GM10266 (cell line): Measurements from ENCODE around the gene SLC38A6.

Experiments used
- DNase-seq: peaks from one replicate; pipeline ENCODE4 v3.0.0; 2012; ENCODE audit errors: extremely low spot score
- CTCF ChIP-seq: IDR thresholded peaks from 2 replicates; pipeline ENCODE4 v1.5.1; 2012; ENCODE audit warnings: mild to moderate bottlenecking, low read depth; ENCODE audit not compliant: control insufficient read depth, insufficient read depth; ENCODE audit errors: missing control alignments

SLC38A6 gene

GRCh38 chr14:61048640-61049039 lies 67.6 kb downstream of the SLC38A6 start:
- no peak for TF ChIP-seq CTCF

GRCh38 chr14:61050417-61050816 lies 69.4 kb downstream of the SLC38A6 start:
- TF ChIP-seq CTCF: no peak
- DNase-seq: no peak

More at GRCh38 chr14:61048640-61049039, 67.6 kb downstream of the SLC38A6 start:
- DNase-seq: no peak

- no peak for TF ChIP-seq CTCF
- DNase-seq: no peak
These were observed 70.0 kb downstream of the SLC38A6 start for GRCh38 chr14:61051051-61051450.

GRCh38 chr14:61051621-61052020 lies 70.6 kb downstream of the SLC38A6 start:
- no peak for DNase-seq
- TF ChIP-seq CTCF: no peak

- no peak for TF ChIP-seq CTCF
- DNase-seq: no peak
These were observed 82.4 kb downstream of the SLC38A6 start for GRCh38 chr14:61063461-61063860.

GRCh38 chr14:61064210-61064609 lies 83.2 kb downstream of the SLC38A6 start:
- TF ChIP-seq CTCF: no peak
- DNase-seq: no peak

- TF ChIP-seq CTCF: no peak
- DNase-seq: no peak
These were observed 83.8 kb downstream of the SLC38A6 start for GRCh38 chr14:61064856-61065255.
